Neutrophil (primary cell): ENCODE data around the gene TIMM13.

ENCODE experiments used
- H3K27ac ChIP-seq: fragments of 200-600 bp; sonication (generic); 2 replicates; pipeline ENCODE4 v1.5.1; 2016; ENCODE audit warnings: mild to moderate bottlenecking, moderate library complexity
- H3K27me3 ChIP-seq: fragments of 200-600 bp; sonication (generic); 2 replicates; pipeline ENCODE4 v1.6.0; 2016; ENCODE audit warnings: mild to moderate bottlenecking
- H3K36me3 ChIP-seq: fragments of 200-600 bp; sonication (generic); 2 replicates; pipeline ENCODE4 v1.5.1; 2017
- H3K4me1 ChIP-seq, 2 experiments: fragments of 200-600 bp in 1 of 2; sonication (generic) in 1 of 2; 1 replicate in 1 of 2; 2 replicates in 1 of 2; pipeline versions ENCODE4 v1.5.1 to v1.6.1; 2013 to 2016; ENCODE audit warnings: low read depth in 1 of 2, low read length in 1 of 2, mild to moderate bottlenecking in 1 of 2, moderate library complexity in 1 of 2; ENCODE audit not compliant: control insufficient read depth in 1 of 2, insufficient read depth in 1 of 2
- H3K4me3 ChIP-seq, 2 experiments: fragments of 200-600 bp in 1 of 2; sonication (generic) in 1 of 2; 1 replicate in 1 of 2; 2 replicates in 1 of 2; pipeline ENCODE4 v1.5.1; 2013 to 2016; ENCODE audit warnings: low read depth in 1 of 2, low read length in 1 of 2, mild to moderate bottlenecking in 1 of 2, moderate library complexity in 1 of 2
- H3K9me3 ChIP-seq: fragments of 200-600 bp; sonication (generic); 2 replicates; pipeline ENCODE4 v1.5.1; 2016
- TF ChIP-seq, protein P1 (sequence below): fragments of 200-600 bp; sonication (generic); IDR thresholded peaks from 2 replicates; pipeline ENCODE4 v1.5.1; 2016; ENCODE audit warnings: antibody characterized with exemption

Gene TIMM13

GRCh38 chr19:2438178-2438577 lies 10.8 kb upstream of the TIMM13 start:
- Histone ChIP-seq H3K36me3 (peaks cover 63% of the 10 kb centered on the region), H3K4me1 (no peaks in the 10 kb centered on the region), H3K9me3 (no peaks in the 10 kb centered on the region), H3K4me3 (no peak overlapping the region), H3K27me3 (no peaks in the 10 kb centered on the region), H3K27ac (no peak overlapping the region)
- TF ChIP-seq, protein P1, sequence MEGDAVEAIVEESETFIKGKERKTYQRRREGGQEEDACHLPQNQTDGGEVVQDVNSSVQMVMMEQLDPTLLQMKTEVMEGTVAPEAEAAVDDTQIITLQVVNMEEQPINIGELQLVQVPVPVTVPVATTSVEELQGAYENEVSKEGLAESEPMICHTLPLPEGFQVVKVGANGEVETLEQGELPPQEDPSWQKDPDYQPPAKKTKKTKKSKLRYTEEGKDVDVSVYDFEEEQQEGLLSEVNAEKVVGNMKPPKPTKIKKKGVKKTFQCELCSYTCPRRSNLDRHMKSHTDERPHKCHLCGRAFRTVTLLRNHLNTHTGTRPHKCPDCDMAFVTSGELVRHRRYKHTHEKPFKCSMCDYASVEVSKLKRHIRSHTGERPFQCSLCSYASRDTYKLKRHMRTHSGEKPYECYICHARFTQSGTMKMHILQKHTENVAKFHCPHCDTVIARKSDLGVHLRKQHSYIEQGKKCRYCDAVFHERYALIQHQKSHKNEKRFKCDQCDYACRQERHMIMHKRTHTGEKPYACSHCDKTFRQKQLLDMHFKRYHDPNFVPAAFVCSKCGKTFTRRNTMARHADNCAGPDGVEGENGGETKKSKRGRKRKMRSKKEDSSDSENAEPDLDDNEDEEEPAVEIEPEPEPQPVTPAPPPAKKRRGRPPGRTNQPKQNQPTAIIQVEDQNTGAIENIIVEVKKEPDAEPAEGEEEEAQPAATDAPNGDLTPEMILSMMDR, result no peak

- TF ChIP-seq, protein P1, result no peak
Observed at GRCh38 chr19:2436926-2437325, 9.5 kb upstream of the TIMM13 start.

DNA sequence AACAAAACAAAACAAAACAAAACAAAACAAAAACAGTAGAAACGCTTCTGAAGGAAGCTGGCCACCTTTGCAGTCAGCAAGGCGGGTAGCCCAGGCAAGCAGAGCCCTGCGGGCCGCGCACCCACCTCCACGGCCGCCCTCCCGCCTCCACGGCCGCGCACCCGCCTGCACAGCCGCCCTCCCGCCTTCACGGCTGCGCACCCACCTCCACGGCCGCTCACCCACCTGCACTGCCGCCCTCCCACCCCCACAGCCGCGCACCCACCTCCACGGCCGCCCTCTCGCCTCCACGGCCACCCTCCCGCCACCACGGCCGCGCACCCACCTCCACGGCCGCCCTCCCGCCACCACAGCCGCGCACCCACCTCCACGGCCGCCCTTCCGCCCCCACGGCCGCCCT lies 9.0 kb upstream of the TIMM13 start:
- peaks cover 50% of the 10 kb centered on the region for H3K36me3 ChIP-seq
- H3K4me3 ChIP-seq, result no peak overlapping the region
- TF ChIP-seq, protein P1, result no peak
- no peaks in the 10 kb centered on the region for H3K4me1 ChIP-seq
- H3K9me3 ChIP-seq, result no peaks in the 10 kb centered on the region
- H3K27me3 ChIP-seq, result no peaks in the 10 kb centered on the region
- H3K27ac ChIP-seq, result no peak overlapping the region

More at GRCh38 chr19:2436926-2437325, 9.5 kb upstream of the TIMM13 start:
- Histone ChIP-seq H3K27ac (no peak overlapping the region), H3K4me1 (no peaks in the 10 kb centered on the region), H3K36me3 (peaks cover 53% of the 10 kb centered on the region), H3K4me3 (no peak overlapping the region), H3K9me3 (no peaks in the 10 kb centered on the region), H3K27me3 (no peaks in the 10 kb centered on the region)

DNA sequence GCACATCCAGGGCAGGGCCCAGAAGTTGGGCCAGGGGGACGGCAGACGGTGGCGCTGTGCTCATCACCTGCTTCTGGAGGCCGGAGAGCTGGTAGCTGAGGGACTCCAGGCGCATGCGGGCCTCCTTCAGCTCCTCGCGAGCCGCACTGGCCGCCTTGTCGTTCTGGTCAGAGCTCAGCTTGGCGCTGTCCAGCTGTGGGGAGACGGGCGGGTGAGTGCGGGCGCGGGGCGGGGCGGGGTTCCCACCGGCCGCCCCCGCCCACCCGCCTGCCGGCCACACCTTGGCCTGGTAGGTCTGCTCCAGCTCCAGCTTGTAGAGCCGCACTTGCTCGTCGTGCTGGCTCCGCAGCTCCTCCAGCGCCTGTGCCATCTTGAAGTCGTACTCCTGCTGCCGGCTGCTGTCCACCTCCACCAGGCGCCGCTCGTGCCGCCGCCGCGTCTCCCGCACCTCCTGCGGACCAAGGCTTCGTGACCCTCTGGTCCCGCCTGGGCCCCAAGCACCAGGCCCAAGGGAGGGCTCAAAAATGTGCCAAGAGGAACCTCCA lies 7.4 kb upstream of the TIMM13 start:
- H3K27me3 ChIP-seq, result no peaks in the 10 kb centered on the region
- H3K4me3 ChIP-seq, result no peak overlapping the region
- TF ChIP-seq, protein P1, result no peak
- peaks cover 55% of the 10 kb centered on the region for H3K36me3 ChIP-seq
- H3K4me1 ChIP-seq, result no peaks in the 10 kb centered on the region
- H3K27ac ChIP-seq, result no peak overlapping the region
- H3K9me3 ChIP-seq, result no peaks in the 10 kb centered on the region

DNA sequence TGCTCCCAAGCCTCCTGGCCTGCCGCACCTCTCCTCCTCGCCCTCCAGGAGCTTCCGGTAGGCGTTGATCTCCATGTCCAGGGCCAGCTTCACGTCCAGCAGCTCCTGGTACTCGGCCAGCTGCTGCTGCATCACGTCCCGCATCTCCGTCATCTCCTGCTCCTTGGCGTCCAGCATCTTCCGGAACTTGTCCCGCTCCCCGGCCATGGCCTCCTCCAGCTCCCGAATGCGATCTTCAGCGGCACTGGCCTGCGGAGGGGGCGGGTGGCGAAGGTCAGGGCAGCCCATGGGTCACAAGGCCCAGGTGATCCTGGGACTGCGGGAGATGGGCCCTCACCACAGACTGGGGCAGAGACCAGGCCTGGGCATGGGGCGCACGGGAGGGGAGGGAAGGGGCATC lies 6.9 kb upstream of the TIMM13 start:
- Histone ChIP-seq H3K9me3 (no peaks in the 10 kb centered on the region), H3K27me3 (no peaks in the 10 kb centered on the region), H3K36me3 (peaks cover 55% of the 10 kb centered on the region), H3K27ac (no peak overlapping the region), H3K4me3 (no peak overlapping the region), H3K4me1 (no peaks in the 10 kb centered on the region)
- TF ChIP-seq, protein P1, result no peak

DNA sequence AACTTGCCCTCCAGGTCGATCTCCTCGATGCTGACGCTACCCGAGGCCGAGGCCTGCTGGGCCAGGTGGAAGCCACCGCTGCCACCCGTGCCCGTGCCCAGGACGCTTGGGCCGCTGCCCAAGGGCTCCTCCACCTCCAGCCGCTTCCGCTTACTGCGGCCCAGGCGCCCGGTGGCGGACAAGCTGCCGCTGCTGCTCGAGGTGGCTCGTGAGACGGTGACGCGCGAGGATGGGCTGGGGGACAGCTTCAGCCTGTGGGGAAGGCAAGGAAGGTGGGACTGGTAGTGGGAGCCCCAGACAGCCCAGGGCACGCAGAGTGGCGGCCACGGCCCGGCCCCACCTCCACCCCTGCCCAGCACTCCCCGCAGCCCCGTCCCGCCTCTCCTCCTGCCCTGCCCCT lies 6.5 kb upstream of the TIMM13 start:
- peaks cover 55% of the 10 kb centered on the region for H3K36me3 ChIP-seq
- H3K27me3 ChIP-seq, result no peaks in the 10 kb centered on the region
- H3K4me3 ChIP-seq, result no peak overlapping the region
- TF ChIP-seq, protein P1, result no peak
- H3K4me1 ChIP-seq, result no peaks in the 10 kb centered on the region
- no peak overlapping the region for H3K27ac ChIP-seq
- no peaks in the 10 kb centered on the region for H3K9me3 ChIP-seq
